ENCODE measurements around the gene IL17D. TPM values are rescaled to one million over a fixed set of nuclear protein-coding genes. Genes with fewer than 3 reads are reported as not detected.
A peak's percentile ranks its signal among the peaks of the same experiment; 100 is the strongest.
"Not testable (repeated sequence)": the region's sequence is repeated elsewhere in the genome, so short reads cannot be mapped to it uniquely, and the experiment has no call there.

Gene IL17D
- polyA plus RNA-seq, 1 experiment: 0.48 TPM

DNA sequence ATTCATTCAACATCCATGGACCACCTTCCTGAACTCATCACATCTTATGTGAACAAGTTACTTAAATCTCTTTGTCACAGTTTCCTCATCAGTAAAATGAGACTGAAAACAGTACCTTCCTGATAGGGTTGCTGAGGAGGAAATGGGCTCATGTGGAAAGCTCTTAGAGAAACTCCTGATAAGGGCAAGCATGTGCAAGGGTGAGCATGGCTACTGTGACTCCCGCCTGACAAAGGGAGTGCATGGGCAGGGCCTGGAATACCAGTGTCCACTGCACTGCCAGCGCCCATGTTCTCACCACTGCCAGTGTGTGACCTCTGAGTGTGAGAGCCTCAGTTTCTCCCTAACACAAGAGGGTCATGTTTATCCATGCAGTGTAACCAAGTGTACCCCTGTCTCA is 27.3 kb upstream of the IL17D start:
- Histone ChIP-seq H3K36me3 (ENCODE audit: control insufficient read depth, insufficient read depth, low read length) (no peaks in the 10 kb centered on the region), H3K27me3 (ENCODE audit: control insufficient read depth, insufficient read depth, low read length) (no peaks in the 10 kb centered on the region), H3K4me3 (ENCODE audit: low read depth, low read length) (no peak overlapping the region)
- ChIA-PET CTCF (interaction anchor here (1.3 kb wide), 1 partner anchor 11 kb away, joined by 3 read pairs; no protein-coding TSS in a partner anchor), POLR2A (no interaction called here)
- TF ChIP-seq, protein P1, sequence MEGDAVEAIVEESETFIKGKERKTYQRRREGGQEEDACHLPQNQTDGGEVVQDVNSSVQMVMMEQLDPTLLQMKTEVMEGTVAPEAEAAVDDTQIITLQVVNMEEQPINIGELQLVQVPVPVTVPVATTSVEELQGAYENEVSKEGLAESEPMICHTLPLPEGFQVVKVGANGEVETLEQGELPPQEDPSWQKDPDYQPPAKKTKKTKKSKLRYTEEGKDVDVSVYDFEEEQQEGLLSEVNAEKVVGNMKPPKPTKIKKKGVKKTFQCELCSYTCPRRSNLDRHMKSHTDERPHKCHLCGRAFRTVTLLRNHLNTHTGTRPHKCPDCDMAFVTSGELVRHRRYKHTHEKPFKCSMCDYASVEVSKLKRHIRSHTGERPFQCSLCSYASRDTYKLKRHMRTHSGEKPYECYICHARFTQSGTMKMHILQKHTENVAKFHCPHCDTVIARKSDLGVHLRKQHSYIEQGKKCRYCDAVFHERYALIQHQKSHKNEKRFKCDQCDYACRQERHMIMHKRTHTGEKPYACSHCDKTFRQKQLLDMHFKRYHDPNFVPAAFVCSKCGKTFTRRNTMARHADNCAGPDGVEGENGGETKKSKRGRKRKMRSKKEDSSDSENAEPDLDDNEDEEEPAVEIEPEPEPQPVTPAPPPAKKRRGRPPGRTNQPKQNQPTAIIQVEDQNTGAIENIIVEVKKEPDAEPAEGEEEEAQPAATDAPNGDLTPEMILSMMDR (IDR thresholded peaks at IDR 0.05; ENCODE audit: insufficient read depth, low read depth, low read length): no peak
- DNase-seq (ENCODE audit: low read depth): no peak

DNA sequence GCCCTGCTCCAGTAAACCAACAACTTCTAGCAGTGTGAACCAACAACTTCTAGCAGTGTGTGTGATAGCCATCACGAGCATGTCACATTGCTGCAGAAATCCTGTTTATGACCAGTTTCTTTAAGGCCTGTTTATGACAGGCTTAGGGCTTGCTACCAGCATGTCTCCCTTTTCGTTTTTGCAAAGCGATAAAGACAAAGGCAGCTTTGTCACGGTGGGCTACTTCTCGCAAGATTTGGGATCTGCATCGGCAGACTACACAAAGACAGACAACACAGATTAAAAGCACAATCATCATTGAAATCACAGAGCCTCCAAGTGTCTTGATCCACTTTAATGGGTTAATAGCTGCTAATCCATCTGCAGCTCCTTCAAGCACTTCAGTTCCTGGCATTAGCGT is 24.9 kb upstream of the IL17D start:
- POLR2A ChIA-PET; DNase-seq (ENCODE audit: low read depth); H3K36me3 ChIP-seq (ENCODE audit: control insufficient read depth, insufficient read depth, low read length); H3K4me3 ChIP-seq (ENCODE audit: low read depth, low read length); H3K27me3 ChIP-seq (ENCODE audit: control insufficient read depth, insufficient read depth, low read length): not testable (repeated sequence)
- CTCF ChIA-PET: interaction anchor here (0.8 kb wide), 1 partner anchor 184 kb away, joined by 3 read pairs; no protein-coding TSS in a partner anchor

DNA sequence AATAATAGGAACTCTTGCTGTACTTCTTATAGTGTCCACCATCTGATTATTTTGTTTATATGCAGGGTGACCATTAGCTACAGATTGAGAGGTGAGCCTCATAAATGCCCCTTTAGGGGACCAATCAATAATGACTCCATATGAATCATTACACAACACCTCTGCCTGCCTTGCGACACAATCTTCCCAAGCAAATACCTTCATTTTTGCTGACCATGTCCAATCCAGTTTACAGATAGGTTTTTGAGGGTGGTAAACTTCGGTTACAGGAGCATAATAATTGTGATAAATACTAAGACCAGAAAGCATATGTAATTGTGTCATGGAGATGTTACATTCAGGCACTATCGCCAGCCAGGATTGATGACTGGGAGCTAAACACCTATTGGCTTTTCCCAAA is 23.6 kb upstream of the IL17D start:
- ChIA-PET CTCF (no interaction called here), POLR2A (no interaction called here)
- Histone ChIP-seq H3K27me3 (ENCODE audit: control insufficient read depth, insufficient read depth, low read length) (no peaks in the 10 kb centered on the region), H3K36me3 (ENCODE audit: control insufficient read depth, insufficient read depth, low read length) (no peaks in the 10 kb centered on the region), H3K4me3 (ENCODE audit: low read depth, low read length) (no peak overlapping the region)
- TF ChIP-seq, protein P1 (IDR thresholded peaks at IDR 0.05; ENCODE audit: insufficient read depth, low read depth, low read length): no peak
- no peak for DNase-seq (ENCODE audit: low read depth)

DNA sequence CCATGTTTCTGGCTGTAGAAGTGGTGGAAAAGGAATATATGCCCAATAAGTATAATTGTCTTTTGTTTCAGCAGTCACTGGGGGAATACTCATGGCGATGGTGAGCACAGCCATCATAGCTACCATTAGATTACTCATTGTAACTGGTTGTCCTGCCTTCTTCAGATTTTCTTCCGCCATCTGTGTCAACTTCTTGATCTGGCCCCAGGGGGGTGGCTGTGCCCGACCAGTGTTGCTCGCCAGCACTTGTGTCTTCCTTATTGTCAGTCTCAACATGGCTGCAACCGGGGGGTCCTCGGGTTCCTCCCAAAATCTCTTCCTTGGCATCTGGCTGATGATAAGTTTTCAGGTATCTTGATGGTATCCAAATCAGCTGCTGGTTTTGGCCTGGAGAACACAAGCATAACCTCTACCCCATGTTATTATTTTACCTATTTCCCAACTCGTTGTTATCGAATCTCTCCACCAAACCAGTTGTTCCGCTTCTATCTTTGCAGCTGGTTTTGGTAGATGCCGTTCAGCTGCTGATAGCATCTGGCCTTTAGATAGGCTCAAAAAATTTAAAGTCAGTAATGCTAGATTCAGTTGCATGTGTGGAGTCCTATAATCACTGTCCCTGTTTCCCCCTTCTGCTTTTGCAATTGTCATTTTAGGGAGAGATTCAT is 23.0 kb upstream of the IL17D start:
- DNase-seq (ENCODE audit: low read depth): no peak
- TF ChIP-seq, protein P1 (IDR thresholded peaks at IDR 0.05; ENCODE audit: insufficient read depth, low read depth, low read length): no peak
- CTCF ChIA-PET: interaction anchor here (1.6 kb wide), 1 partner anchor 18 kb away, joined by 3 read pairs; no protein-coding TSS in a partner anchor
- POLR2A ChIA-PET: no interaction called here
- no peaks in the 10 kb centered on the region for H3K27me3 ChIP-seq (ENCODE audit: control insufficient read depth, insufficient read depth, low read length)
- no peak overlapping the region for H3K4me3 ChIP-seq (ENCODE audit: low read depth, low read length)
- no peaks in the 10 kb centered on the region for H3K36me3 ChIP-seq (ENCODE audit: control insufficient read depth, insufficient read depth, low read length)

DNA sequence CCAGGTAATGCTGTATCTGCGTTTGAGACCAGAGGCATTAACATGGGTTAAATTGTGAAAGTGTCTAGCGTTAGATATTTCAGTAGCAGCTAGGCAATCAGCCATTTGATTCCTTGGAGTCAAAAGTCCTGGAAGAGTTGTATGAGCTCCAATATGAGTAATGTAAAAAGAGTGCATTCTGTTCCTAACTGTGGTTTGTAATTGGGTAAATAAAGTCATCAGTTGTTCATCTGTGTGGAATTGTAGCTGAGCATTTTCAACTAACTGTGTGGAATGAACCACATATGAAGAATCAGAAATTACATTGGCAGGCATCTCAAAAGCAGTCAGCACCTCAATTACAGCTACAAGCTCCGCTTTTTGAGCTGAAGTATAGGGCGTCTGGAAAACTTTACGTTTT is 22.0 kb upstream of the IL17D start:
- H3K27me3 ChIP-seq (ENCODE audit: control insufficient read depth, insufficient read depth, low read length); H3K4me3 ChIP-seq (ENCODE audit: low read depth, low read length); POLR2A ChIA-PET; H3K36me3 ChIP-seq (ENCODE audit: control insufficient read depth, insufficient read depth, low read length): not testable (repeated sequence)
- CTCF ChIA-PET: interaction anchor here (0.7 to 1.6 kb wide), 3 partner anchors 9 to 22 kb away, joined by 3 to 5 read pairs (median 3); partner anchors contain the start of gene IL17D
- DNase-seq (ENCODE audit: low read depth): peak; percentile 60

DNA sequence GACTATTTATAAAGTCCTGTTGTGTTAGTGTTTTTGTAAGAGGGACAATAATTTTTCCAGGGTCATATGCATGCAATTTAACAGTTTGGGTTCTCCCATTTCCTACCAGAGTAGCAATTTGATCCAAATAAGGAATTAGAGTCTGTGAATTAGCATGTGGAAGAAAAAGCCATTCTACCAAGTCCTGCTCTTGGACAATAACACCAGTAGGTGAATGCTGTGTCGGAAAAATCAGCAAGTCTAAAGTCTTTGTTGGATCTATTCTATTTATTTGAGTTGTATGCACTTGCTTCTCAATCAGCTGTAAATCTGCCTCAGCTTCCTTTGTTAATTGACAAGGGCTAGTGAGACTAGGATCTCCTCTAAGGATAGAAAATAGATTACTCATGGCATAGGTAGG is 21.4 kb upstream of the IL17D start:
- no peak for DNase-seq (ENCODE audit: low read depth)
- TF ChIP-seq, protein P1 (IDR thresholded peaks at IDR 0.05; ENCODE audit: insufficient read depth, low read depth, low read length): no peak
- H3K4me3 ChIP-seq (ENCODE audit: low read depth, low read length): no peak overlapping the region
- POLR2A ChIA-PET: no interaction called here
- CTCF ChIA-PET: interaction anchor here (0.7 to 1.6 kb wide), 3 partner anchors 10 to 22 kb away, joined by 3 to 5 read pairs (median 3); partner anchors contain the start of gene IL17D
- H3K27me3 ChIP-seq (ENCODE audit: control insufficient read depth, insufficient read depth, low read length): no peaks in the 10 kb centered on the region
- no peaks in the 10 kb centered on the region for H3K36me3 ChIP-seq (ENCODE audit: control insufficient read depth, insufficient read depth, low read length)
